Upper lobe of left lung (tissue), 4 donors: ENCODE data around the gene DPH6.

Experiments used
- EP300 ChIP-seq, 4 donors: sonication (generic); formaldehyde crosslinking; IDR thresholded peaks; one replicate each; pipeline ENCODE4 v1.5.1; 2017; ENCODE audit warnings: antibody characterized with exemption in 4 of 4, control low read depth in 2 of 4
- POLR2A ChIP-seq, 4 donors: fragments of 450-650 bp; IDR thresholded peaks; one replicate each; pipeline ENCODE4 v1.5.1; 2016 to 2017; ENCODE audit warnings: antibody characterized with exemption in 4 of 4, mild to moderate bottlenecking in 2 of 4
- TF ChIP-seq, protein P1 (sequence below), 6 experiments: fragments of 450-650 bp in 4 of 6; fragments of 200-600 bp in 2 of 6; sonication (generic) in 2 of 6; IDR thresholded peaks; one replicate each; pipeline ENCODE4 v1.5.1; 2016 to 2019; ENCODE audit warnings: antibody characterized with exemption in 6 of 6

DNA sequence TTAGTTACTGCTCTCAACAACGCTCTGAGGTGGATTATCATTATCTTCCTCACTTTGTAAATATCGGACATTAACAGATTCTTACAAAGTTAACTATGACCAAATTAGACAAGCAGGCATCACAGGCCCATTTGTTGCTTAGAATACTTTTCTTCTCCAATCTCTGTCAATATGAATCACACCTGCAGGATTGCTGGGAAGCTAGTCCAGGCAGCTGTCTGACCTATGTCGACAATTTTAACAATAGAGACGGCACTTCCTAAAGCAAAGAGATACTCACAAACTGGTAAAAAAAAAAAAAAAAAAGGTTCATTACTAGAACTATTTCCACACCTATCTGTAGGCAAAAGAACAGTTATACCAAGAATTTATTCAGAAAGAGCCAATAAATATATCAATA lies 85.3 kb downstream of the DPH6 start:
- TF ChIP-seq, protein P1, sequence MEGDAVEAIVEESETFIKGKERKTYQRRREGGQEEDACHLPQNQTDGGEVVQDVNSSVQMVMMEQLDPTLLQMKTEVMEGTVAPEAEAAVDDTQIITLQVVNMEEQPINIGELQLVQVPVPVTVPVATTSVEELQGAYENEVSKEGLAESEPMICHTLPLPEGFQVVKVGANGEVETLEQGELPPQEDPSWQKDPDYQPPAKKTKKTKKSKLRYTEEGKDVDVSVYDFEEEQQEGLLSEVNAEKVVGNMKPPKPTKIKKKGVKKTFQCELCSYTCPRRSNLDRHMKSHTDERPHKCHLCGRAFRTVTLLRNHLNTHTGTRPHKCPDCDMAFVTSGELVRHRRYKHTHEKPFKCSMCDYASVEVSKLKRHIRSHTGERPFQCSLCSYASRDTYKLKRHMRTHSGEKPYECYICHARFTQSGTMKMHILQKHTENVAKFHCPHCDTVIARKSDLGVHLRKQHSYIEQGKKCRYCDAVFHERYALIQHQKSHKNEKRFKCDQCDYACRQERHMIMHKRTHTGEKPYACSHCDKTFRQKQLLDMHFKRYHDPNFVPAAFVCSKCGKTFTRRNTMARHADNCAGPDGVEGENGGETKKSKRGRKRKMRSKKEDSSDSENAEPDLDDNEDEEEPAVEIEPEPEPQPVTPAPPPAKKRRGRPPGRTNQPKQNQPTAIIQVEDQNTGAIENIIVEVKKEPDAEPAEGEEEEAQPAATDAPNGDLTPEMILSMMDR (IDR thresholded peaks at IDR 0.05) = no peak
- TF ChIP-seq EP300 (IDR thresholded peaks at IDR 0.05) = no peak
- no peak for TF ChIP-seq POLR2A (IDR thresholded peaks at IDR 0.05)
